Hepatocyte (in vitro differentiated cells): Measurements from ENCODE around the gene CD80. TPM values are rescaled to one million over a fixed set of nuclear protein-coding genes. Genes with fewer than 3 reads are reported as not detected.

Experiments used
- DNase-seq: peaks from one replicate; pipeline ENCODE4 v3.0.0-alpha.2; 2016; ENCODE audit warnings: low spot score
- H2AFZ ChIP-seq: fragments of 200-600 bp; sonication (generic); 2 replicates; pipeline ENCODE4 v1.6.0; 2016; ENCODE audit warnings: antibody characterized with exemption, mild to moderate bottlenecking
- H3K27ac ChIP-seq: fragments of 200-600 bp; sonication (generic); 2 replicates; pipeline ENCODE4 v1.5.1; 2016; ENCODE audit warnings: mild to moderate bottlenecking
- H3K27me3 ChIP-seq: fragments of 200-600 bp; sonication (generic); 2 replicates; pipeline ENCODE4 v1.6.1; 2016
- H3K36me3 ChIP-seq: fragments of 200-600 bp; sonication (generic); replicated peaks from 2 replicates; pipeline ENCODE4 v1.5.1; 2016; ENCODE audit warnings: low read depth; ENCODE audit not compliant: insufficient read depth
- H3K4me1 ChIP-seq: fragments of 200-600 bp; sonication (generic); 2 replicates; pipeline ENCODE4 v1.5.1; 2016; ENCODE audit warnings: mild to moderate bottlenecking, moderate library complexity; ENCODE audit not compliant: insufficient read depth
- H3K4me2 ChIP-seq: fragments of 200-600 bp; sonication (generic); 2 replicates; pipeline ENCODE4 v1.6.0; 2016
- H3K4me3 ChIP-seq: fragments of 200-600 bp; sonication (generic); 2 replicates; pipeline ENCODE4 v1.5.1; 2016; ENCODE audit warnings: mild to moderate bottlenecking
- H3K79me2 ChIP-seq: fragments of 200-600 bp; sonication (generic); 2 replicates; pipeline ENCODE4 v1.6.0; 2017; ENCODE audit warnings: mild to moderate bottlenecking
- H3K9me2 ChIP-seq: fragments of 200-600 bp; sonication (generic); replicated peaks from 2 replicates; pipeline ENCODE4 v1.6.0; 2017; ENCODE audit warnings: mild to moderate bottlenecking; ENCODE audit not compliant: insufficient read depth
- H3K9me3 ChIP-seq: fragments of 200-600 bp; sonication (generic); 2 replicates; pipeline ENCODE4 v1.5.1; 2016; ENCODE audit warnings: low read depth, mild to moderate bottlenecking
- H4K20me1 ChIP-seq: fragments of 200-600 bp; sonication (generic); 2 replicates; pipeline ENCODE4 v1.6.0; 2016; ENCODE audit warnings: mild to moderate bottlenecking; ENCODE audit not compliant: insufficient read depth, poor library complexity, severe bottlenecking
- CTCF ChIP-seq: fragments of 200-600 bp; sonication (generic); IDR thresholded peaks from 2 replicates; pipeline ENCODE4 v1.5.1; 2016; ENCODE audit warnings: antibody characterized with exemption, mild to moderate bottlenecking; ENCODE audit not compliant: poor library complexity
- EZH2 ChIP-seq: fragments of 200-600 bp; sonication (generic); IDR thresholded peaks from 2 replicates; pipeline ENCODE4 v1.6.1; 2016; ENCODE audit warnings: antibody characterized with exemption, mild to moderate bottlenecking, borderline replicate concordance
- EZH2phosphoT487 ChIP-seq: fragments of 200-600 bp; sonication (generic); IDR thresholded peaks from one replicate; pipeline ENCODE4 v1.6.1; 2018; ENCODE audit warnings: antibody characterized with exemption, mild to moderate bottlenecking, low read depth, moderate library complexity; ENCODE audit not compliant: unreplicated experiment, severe bottlenecking
- WGBS: methylation state at CpG from one replicate; pipeline ENCODE4 v1.1.6; 2016; ENCODE audit warnings: low lambda C conversion rate; ENCODE audit errors: missing lambda C conversion rate; 5-methylcytosine and 5-hydroxymethylcytosine counted together
- polyA plus RNA-seq: library from polyadenylated mRNA; unstranded; fragments of >200 nt; fragmentation: Nextera tagmentation; extraction: Ambion mirVana; gene quantifications from 2 replicates; pipeline ENCODE4 v1.2.1, GENCODE V29; 2016
- total RNA-seq: library from RNA; depleted of rRNA; stranded (reverse); fragments of >200 nt; gene quantifications from 2 replicates; pipeline ENCODE4 v1.2.3, GENCODE V29; 2014

Gene CD80
- total and polyA plus RNA-seq, 2 experiments from 2014 or later: 0.07 TPM; not detected in 1

GRCh38 chr3:119541547-119541946, 17.9 kb downstream of the CD80 start:
- no peak overlapping the region for H2AFZ ChIP-seq
- H3K9me3 ChIP-seq: no peaks in the 10 kb centered on the region
- no peaks in the 10 kb centered on the region for H3K4me1 ChIP-seq

GRCh38 chr3:119538772-119539171, 20.6 kb downstream of the CD80 start:
- Histone ChIP-seq H2AFZ (no peak overlapping the region), H3K4me1 (no peaks in the 10 kb centered on the region), H3K4me3 (no peak overlapping the region), H3K9me3 (no peaks in the 10 kb centered on the region), H3K36me3 (no peaks in the 10 kb centered on the region), H3K4me2 (no peak overlapping the region), H3K27me3 (no peaks in the 10 kb centered on the region), H3K79me2 (no peaks in the 10 kb centered on the region), H4K20me1 (no peaks in the 10 kb centered on the region), H3K9me2 (no peaks in the 10 kb centered on the region), H3K27ac (no peak overlapping the region)
- WGBS: 92% methylated on average over 1 of the region's 1 CpG
- no peak for TF ChIP-seq EZH2
- TF ChIP-seq CTCF: no peak
- no peak for TF ChIP-seq EZH2phosphoT487
- no peak for DNase-seq

More at GRCh38 chr3:119541547-119541946, 17.9 kb downstream of the CD80 start:
- H3K9me2 ChIP-seq: no peaks in the 10 kb centered on the region
- H3K79me2 ChIP-seq: no peaks in the 10 kb centered on the region
- H3K36me3 ChIP-seq: no peaks in the 10 kb centered on the region
- no peaks in the 10 kb centered on the region for H3K27me3 ChIP-seq
- WGBS: 84% methylated on average over 3 of the region's 3 CpGs
- TF ChIP-seq EZH2phosphoT487 (no peak), CTCF (no peak), EZH2 (no peak)
- H3K27ac ChIP-seq: no peak overlapping the region
- H3K4me3 ChIP-seq: no peak overlapping the region
- no peak for DNase-seq
- H4K20me1 ChIP-seq: no peaks in the 10 kb centered on the region
- H3K4me2 ChIP-seq: no peak overlapping the region

- H3K79me2 ChIP-seq: no peaks in the 10 kb centered on the region
- H3K9me2 ChIP-seq: no peaks in the 10 kb centered on the region
- no peak overlapping the region for H3K4me2 ChIP-seq
- H3K27me3 ChIP-seq: no peaks in the 10 kb centered on the region
- 95% methylated on average over 4 of the region's 4 CpGs for WGBS
- H4K20me1 ChIP-seq: no peaks in the 10 kb centered on the region
- no peak for TF ChIP-seq EZH2phosphoT487
- no peak for TF ChIP-seq CTCF
- no peak for TF ChIP-seq EZH2
- H3K4me1 ChIP-seq: no peaks in the 10 kb centered on the region
- no peak overlapping the region for H3K27ac ChIP-seq
- H3K36me3 ChIP-seq: no peaks in the 10 kb centered on the region
- H2AFZ ChIP-seq: no peak overlapping the region
- no peaks in the 10 kb centered on the region for H3K9me3 ChIP-seq
- no peak overlapping the region for H3K4me3 ChIP-seq
- no peak for DNase-seq
Measured at GRCh38 chr3:119536757-119537156, 22.7 kb downstream of the CD80 start.

- H3K27ac ChIP-seq: no peak overlapping the region
- no peak overlapping the region for H3K4me3 ChIP-seq
- H3K27me3 ChIP-seq: no peaks in the 10 kb centered on the region
- no peaks in the 10 kb centered on the region for H3K4me1 ChIP-seq
- H3K36me3 ChIP-seq: no peaks in the 10 kb centered on the region
- no peak for DNase-seq
- H2AFZ ChIP-seq: no peak overlapping the region
- no peak for TF ChIP-seq CTCF
- TF ChIP-seq EZH2: no peak
- no peak for TF ChIP-seq EZH2phosphoT487
- no peaks in the 10 kb centered on the region for H3K9me3 ChIP-seq
- no peaks in the 10 kb centered on the region for H3K79me2 ChIP-seq
- no peaks in the 10 kb centered on the region for H4K20me1 ChIP-seq
- no peak overlapping the region for H3K4me2 ChIP-seq
- WGBS: 100% methylated on average over 1 of the region's 1 CpG
- no peaks in the 10 kb centered on the region for H3K9me2 ChIP-seq
Measured at GRCh38 chr3:119534296-119534695, 25.1 kb downstream of the CD80 start.
